K562 (cell line): ENCODE results near the gene ATG4D. TPM values are rescaled to one million over a fixed set of nuclear protein-coding genes. Genes with fewer than 3 reads are reported as not detected.
A peak's percentile ranks its signal among the peaks of the same experiment; 100 is the strongest.

ENCODE experiments used
- CBFA2T2 ChIP-seq: fragments of 450-650 bp; conservative IDR thresholded peaks from 2 replicates; pipeline ENCODE4 v1.6.1; 2017; ENCODE audit warnings: mild to moderate bottlenecking
- CBFB ChIP-seq: sonication (generic); formaldehyde crosslinking; IDR thresholded peaks from 2 replicates; pipeline ENCODE4 v1.4.0; 2020; ENCODE audit warnings: mild to moderate bottlenecking, missing genetic modification reagents
- ESRRB ChIP-seq: fragments of 250-450 bp; sonication (Bioruptor Pico); IDR thresholded peaks from 2 replicates; pipeline ENCODE4 v1.5.0; 2020; ENCODE audit warnings: mild to moderate bottlenecking, moderate library complexity, borderline replicate concordance
- GTF2A2 ChIP-seq: IDR thresholded peaks from 2 replicates; pipeline ENCODE4 v1.6.1; 2016; ENCODE audit warnings: mild to moderate bottlenecking, missing genetic modification characterization, missing compliant biosample characterization
- HNRNPH1 ChIP-seq: fragments of 200-400 bp; formaldehyde crosslinking; optimal IDR thresholded peaks from 2 replicates; pipeline ENCODE3; 2017; ENCODE audit warnings: low read depth, mild to moderate bottlenecking, low read length, moderate library complexity
- KAT2B ChIP-seq: IDR thresholded peaks from one replicate; pipeline ENCODE4 v1.6.1; 2012; ENCODE audit warnings: low read depth, mild to moderate bottlenecking, control low read depth, inconsistent platforms, low read length, moderate library complexity
- LCOR ChIP-seq: sonication (generic); formaldehyde crosslinking; IDR thresholded peaks from 2 replicates; pipeline ENCODE4 v1.8.0; 2022; ENCODE audit warnings: mild to moderate bottlenecking, missing genetic modification reagents
- MYBL2 ChIP-seq, 2 experiments: fragments of 450-650 bp in 1 of 2; sonication (generic) in 1 of 2; formaldehyde crosslinking in 1 of 2; IDR thresholded peaks; 2 replicates each; pipeline versions ENCODE4 v1.6.1 to v1.8.1; 2017 to 2022; ENCODE audit warnings: borderline replicate concordance in 1 of 2, inconsistent platforms in 1 of 2, low read depth in 1 of 2, mild to moderate bottlenecking in 1 of 2, missing genetic modification reagents in 1 of 2, moderate library complexity in 1 of 2
- NKRF ChIP-seq: fragments of 450-650 bp; IDR thresholded peaks from 2 replicates; pipeline ENCODE4 v1.6.1; 2016; ENCODE audit warnings: borderline replicate concordance
- NR2C2 ChIP-seq, 2 experiments: fragments of 200-800 bp in 1 of 2; sonication (Bioruptor generic) in 1 of 2; sonication (generic) in 1 of 2; formaldehyde crosslinking in 1 of 2; IDR thresholded peaks; 2 replicates each; pipeline versions ENCODE4 v1.6.1 to v1.8.0; 2016 to 2022; ENCODE audit warnings: mild to moderate bottlenecking in 1 of 2, missing compliant biosample characterization in 1 of 2, missing genetic modification characterization in 1 of 2, missing genetic modification reagents in 1 of 2
- PHB ChIP-seq: fragments of 250-450 bp; sonication (Bioruptor Pico); IDR thresholded peaks from 2 replicates; pipeline ENCODE4 v1.5.0; 2021
- POLR2B ChIP-seq: fragments of 450-650 bp; IDR thresholded peaks from 2 replicates; pipeline ENCODE4 v1.6.1; 2018; ENCODE audit warnings: low read depth; ENCODE audit not compliant: partially characterized antibody
- RBM25 ChIP-seq: fragments of 200-400 bp; formaldehyde crosslinking; IDR thresholded peaks from 2 replicates; pipeline ENCODE4 v1.6.1; 2018; ENCODE audit warnings: low read length, low read depth, moderate library complexity; ENCODE audit not compliant: severe bottlenecking
- SMARCE1 ChIP-seq: fragments of 450-650 bp; IDR thresholded peaks from 2 replicates; pipeline ENCODE4 v1.7.1; 2016; ENCODE audit warnings: mild to moderate bottlenecking
- XRCC3 ChIP-seq: fragments of 450-650 bp; IDR thresholded peaks from 2 replicates; pipeline ENCODE4 v1.6.1; 2017; ENCODE audit warnings: mild to moderate bottlenecking, moderate library complexity
- ZNF75A ChIP-seq: fragments of 450-650 bp; formaldehyde crosslinking; IDR thresholded peaks from 2 replicates; pipeline ENCODE4 v1.4.0; 2020; ENCODE audit warnings: mild to moderate bottlenecking
- polyA plus RNA-seq, 8 experiments: library from polyadenylated mRNA; depleted of rRNA in 4 of 8; stranded (reverse) in 5 of 8; unstranded in 3 of 8; fragments of >200 nt; fragmentation: Nextera tagmentation in 2 of 8; fragmentation: Illumina TruSeq in 1 of 8; extraction: Ambion mirVana in 2 of 8; extraction: Trizol in 1 of 8; gene quantifications; 2 replicates each; pipeline versions ENCODE4 v1.2.1 to v1.2.3, GENCODE V29; 2011 to 2014; ENCODE audit warnings: inconsistent platforms in 1 of 8, missing spikeins in 1 of 8
- total RNA-seq, 7 experiments: library from RNA; depleted of rRNA in 6 of 7; stranded (reverse); fragments of >200 nt in 6 of 7; fragmentation: Illumina TruSeq in 2 of 7; extraction: Trizol in 2 of 7; gene quantifications; 2 replicates each; pipeline versions ENCODE4 v1.2.1 to v1.2.3, GENCODE V29; 2011 to 2021; ENCODE audit warnings: low replicate concordance in 1 of 7
- TF ChIP-seq, protein P1 (sequence below): sonication (generic); formaldehyde crosslinking; IDR thresholded peaks from 2 replicates; pipeline ENCODE4 v1.8.1; 2022; ENCODE audit warnings: missing genetic modification reagents
- TF ChIP-seq, protein P2 (sequence below): fragments of 250-450 bp; sonication (Bioruptor Pico); IDR thresholded peaks from 2 replicates; pipeline ENCODE4 v1.8.0; 2022; ENCODE audit warnings: moderate library complexity, mild to moderate bottlenecking, inconsistent platforms
- TF ChIP-seq, protein P3 (sequence below): sonication (generic); formaldehyde crosslinking; IDR thresholded peaks from 2 replicates; pipeline ENCODE4 v1.8.0; 2023; ENCODE audit warnings: mild to moderate bottlenecking, missing genetic modification reagents

Gene ATG4D
- total and polyA plus RNA-seq, 9 of the 15 experiments (the other 6 are each of a cell fraction or from before 2014, with no cell fraction given): 0.51 to 66.1 (median 22.9) TPM

DNA sequence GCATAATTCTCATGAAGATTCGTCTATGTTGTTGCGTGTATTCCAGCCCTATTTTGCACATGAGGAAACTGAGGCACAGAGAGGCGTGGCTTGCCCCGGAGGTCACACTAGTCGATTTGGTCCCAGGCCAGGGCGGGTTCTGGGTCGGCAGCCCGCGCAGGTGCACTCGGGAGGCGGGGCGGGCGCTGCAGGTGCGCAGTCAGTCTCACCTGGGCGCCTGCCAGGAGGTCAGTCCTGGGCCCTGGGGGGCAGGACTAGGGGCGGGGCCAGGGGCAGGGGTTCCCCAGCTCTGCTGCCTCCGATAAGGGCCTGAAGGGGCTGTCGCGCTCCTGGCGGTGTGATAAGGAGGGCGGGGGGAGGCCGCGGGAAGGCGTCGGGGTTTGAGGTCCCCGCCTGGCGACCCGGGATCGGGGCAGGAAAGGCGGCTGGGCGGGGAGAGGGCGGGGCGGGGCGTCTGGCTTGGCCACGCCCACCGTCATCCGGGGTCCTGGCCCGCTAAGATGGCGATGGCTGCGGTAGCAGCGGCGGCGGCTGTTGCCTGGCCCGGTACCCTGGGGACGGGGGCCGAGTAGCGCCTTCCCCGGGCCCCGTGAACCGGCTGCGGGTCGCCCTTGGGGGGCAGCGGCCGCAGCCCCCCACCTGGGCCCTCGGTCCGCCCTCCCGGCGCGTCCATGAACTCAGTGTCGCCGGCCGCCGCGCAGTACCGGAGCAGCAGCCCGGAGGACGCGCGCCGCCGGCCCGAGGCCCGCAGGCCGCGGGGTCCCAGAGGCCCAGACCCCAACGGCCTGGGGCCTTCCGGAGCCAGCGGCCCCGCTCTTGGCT lies at the start of gene ATG4D (continued):
- TF ChIP-seq NR2C2 (CRISPR knock-in tag; IDR thresholded peaks at IDR 0.05) (no peak), NR2C2 (tag; IDR thresholded peaks at IDR 0.05) (peak; percentile 55), CBFA2T2 (peak; percentile 94), CBFB (no peak), XRCC3 (no peak), PHB (no peak), MYBL2 (IDR thresholded peaks at IDR 0.05; ENCODE audit: low read depth) (no peak), MYBL2 (CRISPR knock-in tag; IDR thresholded peaks at IDR 0.05; ENCODE audit: borderline replicate concordance) (no peak), RBM25 (no peak), HNRNPH1 (no peak), LCOR (CRISPR knock-in tag) (peak; percentile 53; the same call in 1 of the 2 replicates), ZNF75A (CRISPR knock-in tag) (no peak), GTF2A2 (tag) (no peak), KAT2B (no peak), SMARCE1 (no peak), NKRF (no peak), ESRRB (CRISPR knock-in tag) (no peak), POLR2B (peak; percentile 63)
- TF ChIP-seq, protein P1, sequence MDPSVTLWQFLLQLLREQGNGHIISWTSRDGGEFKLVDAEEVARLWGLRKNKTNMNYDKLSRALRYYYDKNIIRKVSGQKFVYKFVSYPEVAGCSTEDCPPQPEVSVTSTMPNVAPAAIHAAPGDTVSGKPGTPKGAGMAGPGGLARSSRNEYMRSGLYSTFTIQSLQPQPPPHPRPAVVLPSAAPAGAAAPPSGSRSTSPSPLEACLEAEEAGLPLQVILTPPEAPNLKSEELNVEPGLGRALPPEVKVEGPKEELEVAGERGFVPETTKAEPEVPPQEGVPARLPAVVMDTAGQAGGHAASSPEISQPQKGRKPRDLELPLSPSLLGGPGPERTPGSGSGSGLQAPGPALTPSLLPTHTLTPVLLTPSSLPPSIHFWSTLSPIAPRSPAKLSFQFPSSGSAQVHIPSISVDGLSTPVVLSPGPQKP (CRISPR knock-in tag): no peak
- TF ChIP-seq, protein P2, sequence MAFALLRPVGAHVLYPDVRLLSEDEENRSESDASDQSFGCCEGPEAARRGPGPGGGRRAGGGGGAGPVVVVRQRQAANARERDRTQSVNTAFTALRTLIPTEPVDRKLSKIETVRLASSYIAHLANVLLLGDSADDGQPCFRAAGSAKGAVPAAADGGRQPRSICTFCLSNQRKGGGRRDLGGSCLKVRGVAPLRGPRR (CRISPR knock-in tag): no peak
- TF ChIP-seq, protein P3, sequence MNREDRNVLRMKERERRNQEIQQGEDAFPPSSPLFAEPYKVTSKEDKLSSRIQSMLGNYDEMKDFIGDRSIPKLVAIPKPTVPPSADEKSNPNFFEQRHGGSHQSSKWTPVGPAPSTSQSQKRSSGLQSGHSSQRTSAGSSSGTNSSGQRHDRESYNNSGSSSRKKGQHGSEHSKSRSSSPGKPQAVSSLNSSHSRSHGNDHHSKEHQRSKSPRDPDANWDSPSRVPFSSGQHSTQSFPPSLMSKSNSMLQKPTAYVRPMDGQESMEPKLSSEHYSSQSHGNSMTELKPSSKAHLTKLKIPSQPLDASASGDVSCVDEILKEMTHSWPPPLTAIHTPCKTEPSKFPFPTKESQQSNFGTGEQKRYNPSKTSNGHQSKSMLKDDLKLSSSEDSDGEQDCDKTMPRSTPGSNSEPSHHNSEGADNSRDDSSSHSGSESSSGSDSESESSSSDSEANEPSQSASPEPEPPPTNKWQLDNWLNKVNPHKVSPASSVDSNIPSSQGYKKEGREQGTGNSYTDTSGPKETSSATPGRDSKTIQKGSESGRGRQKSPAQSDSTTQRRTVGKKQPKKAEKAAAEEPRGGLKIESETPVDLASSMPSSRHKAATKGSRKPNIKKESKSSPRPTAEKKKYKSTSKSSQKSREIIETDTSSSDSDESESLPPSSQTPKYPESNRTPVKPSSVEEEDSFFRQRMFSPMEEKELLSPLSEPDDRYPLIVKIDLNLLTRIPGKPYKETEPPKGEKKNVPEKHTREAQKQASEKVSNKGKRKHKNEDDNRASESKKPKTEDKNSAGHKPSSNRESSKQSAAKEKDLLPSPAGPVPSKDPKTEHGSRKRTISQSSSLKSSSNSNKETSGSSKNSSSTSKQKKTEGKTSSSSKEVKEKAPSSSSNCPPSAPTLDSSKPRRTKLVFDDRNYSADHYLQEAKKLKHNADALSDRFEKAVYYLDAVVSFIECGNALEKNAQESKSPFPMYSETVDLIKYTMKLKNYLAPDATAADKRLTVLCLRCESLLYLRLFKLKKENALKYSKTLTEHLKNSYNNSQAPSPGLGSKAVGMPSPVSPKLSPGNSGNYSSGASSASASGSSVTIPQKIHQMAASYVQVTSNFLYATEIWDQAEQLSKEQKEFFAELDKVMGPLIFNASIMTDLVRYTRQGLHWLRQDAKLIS (CRISPR knock-in tag): no peak
